ENCODE measurements around the gene MCC. TPM values are rescaled to one million over a fixed set of nuclear protein-coding genes. Genes with fewer than 3 reads are reported as not detected.

MCC gene
- total RNA-seq, 1 experiment from 2014 or later: 23.5 TPM

DNA sequence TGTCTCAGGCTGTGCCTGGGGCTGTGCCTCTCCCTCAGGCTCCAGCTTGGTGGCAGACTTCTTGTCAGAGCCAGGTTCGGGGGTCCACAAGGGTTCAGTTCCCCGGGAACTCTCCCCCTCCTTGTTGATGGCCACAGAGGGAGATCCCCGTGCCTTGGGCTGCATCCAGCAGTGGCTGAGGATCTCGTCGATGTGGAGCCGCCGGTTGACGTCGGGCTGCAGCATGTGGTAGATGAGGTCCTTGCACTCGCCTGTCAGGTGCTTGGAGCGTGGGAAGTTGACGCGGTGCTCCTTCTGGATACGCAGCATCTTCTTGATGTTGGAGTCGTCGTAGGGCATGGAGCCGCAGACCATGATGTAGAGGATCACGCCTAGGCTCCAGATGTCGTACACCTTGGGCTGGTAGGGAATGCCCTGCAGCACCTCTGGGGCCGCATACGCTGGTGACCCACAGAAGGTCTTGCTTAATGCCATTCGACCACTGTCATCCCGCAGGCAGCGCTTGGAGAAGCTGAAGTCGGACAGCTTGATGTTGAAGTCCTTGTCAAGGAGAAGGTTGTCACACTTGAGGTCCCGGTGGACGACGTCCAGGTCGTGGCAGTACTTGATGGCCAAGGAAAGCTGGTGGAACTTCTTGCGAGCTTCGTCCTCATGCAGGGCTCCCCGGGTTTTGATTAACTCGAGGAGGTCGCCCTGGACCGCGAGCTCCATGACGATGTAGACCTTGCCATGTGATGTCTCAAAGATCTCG lies 54.2 kb downstream of the MCC start (continued):
- TF ChIP-seq, protein P1, sequence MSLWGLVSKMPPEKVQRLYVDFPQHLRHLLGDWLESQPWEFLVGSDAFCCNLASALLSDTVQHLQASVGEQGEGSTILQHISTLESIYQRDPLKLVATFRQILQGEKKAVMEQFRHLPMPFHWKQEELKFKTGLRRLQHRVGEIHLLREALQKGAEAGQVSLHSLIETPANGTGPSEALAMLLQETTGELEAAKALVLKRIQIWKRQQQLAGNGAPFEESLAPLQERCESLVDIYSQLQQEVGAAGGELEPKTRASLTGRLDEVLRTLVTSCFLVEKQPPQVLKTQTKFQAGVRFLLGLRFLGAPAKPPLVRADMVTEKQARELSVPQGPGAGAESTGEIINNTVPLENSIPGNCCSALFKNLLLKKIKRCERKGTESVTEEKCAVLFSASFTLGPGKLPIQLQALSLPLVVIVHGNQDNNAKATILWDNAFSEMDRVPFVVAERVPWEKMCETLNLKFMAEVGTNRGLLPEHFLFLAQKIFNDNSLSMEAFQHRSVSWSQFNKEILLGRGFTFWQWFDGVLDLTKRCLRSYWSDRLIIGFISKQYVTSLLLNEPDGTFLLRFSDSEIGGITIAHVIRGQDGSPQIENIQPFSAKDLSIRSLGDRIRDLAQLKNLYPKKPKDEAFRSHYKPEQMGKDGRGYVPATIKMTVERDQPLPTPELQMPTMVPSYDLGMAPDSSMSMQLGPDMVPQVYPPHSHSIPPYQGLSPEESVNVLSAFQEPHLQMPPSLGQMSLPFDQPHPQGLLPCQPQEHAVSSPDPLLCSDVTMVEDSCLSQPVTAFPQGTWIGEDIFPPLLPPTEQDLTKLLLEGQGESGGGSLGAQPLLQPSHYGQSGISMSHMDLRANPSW (CRISPR knock-in tag; conservative IDR thresholded peaks at IDR 0.05; ENCODE audit: low read depth): no peak
- TF ChIP-seq, protein P2, sequence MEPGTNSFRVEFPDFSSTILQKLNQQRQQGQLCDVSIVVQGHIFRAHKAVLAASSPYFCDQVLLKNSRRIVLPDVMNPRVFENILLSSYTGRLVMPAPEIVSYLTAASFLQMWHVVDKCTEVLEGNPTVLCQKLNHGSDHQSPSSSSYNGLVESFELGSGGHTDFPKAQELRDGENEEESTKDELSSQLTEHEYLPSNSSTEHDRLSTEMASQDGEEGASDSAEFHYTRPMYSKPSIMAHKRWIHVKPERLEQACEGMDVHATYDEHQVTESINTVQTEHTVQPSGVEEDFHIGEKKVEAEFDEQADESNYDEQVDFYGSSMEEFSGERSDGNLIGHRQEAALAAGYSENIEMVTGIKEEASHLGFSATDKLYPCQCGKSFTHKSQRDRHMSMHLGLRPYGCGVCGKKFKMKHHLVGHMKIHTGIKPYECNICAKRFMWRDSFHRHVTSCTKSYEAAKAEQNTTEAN (CRISPR knock-in tag; IDR thresholded peaks at IDR 0.05): no peak

DNA sequence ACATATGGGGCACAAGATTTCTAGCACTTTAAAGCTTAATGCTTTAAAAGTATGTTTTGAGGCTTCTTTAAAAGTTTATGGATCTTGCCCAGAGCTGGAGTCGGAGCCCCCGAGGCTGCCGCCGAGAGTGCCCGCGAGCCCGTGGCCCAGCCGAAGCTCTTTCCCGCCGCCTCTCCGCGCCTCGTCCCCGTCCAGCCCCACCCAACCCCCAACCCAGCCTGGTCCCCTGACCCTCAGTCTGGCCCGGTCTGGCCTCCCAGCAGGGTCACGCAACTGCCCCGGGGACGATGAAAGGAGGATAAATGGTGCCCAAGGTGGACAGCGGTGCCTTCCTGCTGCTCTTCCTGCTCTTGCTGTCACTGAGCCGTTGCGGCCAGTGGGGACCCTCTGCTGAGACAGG lies 55.2 kb downstream of the MCC start:
- no peaks in the 10 kb centered on the region for H3K9me3 Mint-ChIP-seq
- H3K4me1 Mint-ChIP-seq: no peaks in the 10 kb centered on the region
- no peak overlapping the region for H3K27ac Mint-ChIP-seq
- DNase-seq (ENCODE audit: low spot score) (no peak), ATAC-seq (no peak)
- no peak for TF ChIP-seq ELF4 (CRISPR knock-in tag; IDR thresholded peaks at IDR 0.05; ENCODE audit: low read depth)
- no peaks in the 10 kb centered on the region for H3K36me3 Mint-ChIP-seq
- H3K4me3 Mint-ChIP-seq: no peak overlapping the region
- POLR2A ChIA-PET: no interaction called here
- H3K27me3 Mint-ChIP-seq (ENCODE audit: low read depth): no peaks in the 10 kb centered on the region
- CTCF ChIA-PET: interaction anchor here (1.7 kb wide), 1 partner anchor 97 kb away, joined by 4 read pairs; no protein-coding TSS in a partner anchor

DNA sequence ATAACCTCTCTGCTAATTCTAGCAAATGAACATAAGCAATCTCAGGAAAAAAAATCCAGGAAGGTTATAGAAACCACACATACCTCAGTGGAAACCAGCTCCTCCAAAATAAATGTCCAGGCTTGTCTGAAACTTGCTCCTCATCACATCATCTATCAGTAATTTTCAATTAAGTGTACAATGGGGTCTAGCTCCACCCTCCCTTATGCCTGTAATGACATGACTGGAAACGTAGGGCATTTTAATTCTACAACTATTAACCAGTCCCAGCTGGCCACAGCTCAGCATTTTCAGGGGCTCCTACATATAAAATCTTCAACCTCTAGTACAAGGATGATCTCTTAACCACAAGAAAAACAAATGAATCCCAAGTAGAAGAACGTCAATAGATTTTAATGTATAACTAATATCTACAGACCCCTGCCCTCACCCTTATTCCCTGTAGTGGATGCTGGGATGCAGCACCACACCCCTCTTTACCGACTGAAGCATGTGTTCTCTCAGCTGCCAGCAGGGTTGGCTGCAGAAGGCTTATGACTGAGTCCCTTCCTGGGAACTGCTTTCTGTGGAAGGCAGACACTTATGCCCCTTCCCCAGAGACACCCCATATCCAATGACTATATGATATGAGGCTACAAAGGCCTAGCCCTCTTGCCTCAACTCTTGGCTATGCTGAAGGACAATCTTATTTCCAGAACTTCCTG lies 60.2 kb downstream of the MCC start:
- Mint-ChIP-seq H3K27ac (no peak overlapping the region), H3K4me3 (no peak overlapping the region), H3K36me3 (no peaks in the 10 kb centered on the region), H3K4me1 (no peaks in the 10 kb centered on the region), H3K27me3 (ENCODE audit: low read depth) (no peaks in the 10 kb centered on the region), H3K9me3 (no peaks in the 10 kb centered on the region)
- ATAC-seq (peak; percentile 84), DNase-seq (ENCODE audit: low spot score) (no peak)
- ChIA-PET POLR2A (no interaction called here), CTCF (interaction anchor here (1.1 to 1.2 kb wide), 2 partner anchors 178 to 184 kb away, joined by 3 to 4 read pairs; no protein-coding TSS in a partner anchor)
- no peak for TF ChIP-seq SMAD3 (CRISPR knock-in tag; IDR thresholded peaks at IDR 0.05; ENCODE audit: borderline replicate concordance)
- TF ChIP-seq CREM (CRISPR knock-in tag; IDR thresholded peaks at IDR 0.05): no peak
- TF ChIP-seq, protein P3, sequence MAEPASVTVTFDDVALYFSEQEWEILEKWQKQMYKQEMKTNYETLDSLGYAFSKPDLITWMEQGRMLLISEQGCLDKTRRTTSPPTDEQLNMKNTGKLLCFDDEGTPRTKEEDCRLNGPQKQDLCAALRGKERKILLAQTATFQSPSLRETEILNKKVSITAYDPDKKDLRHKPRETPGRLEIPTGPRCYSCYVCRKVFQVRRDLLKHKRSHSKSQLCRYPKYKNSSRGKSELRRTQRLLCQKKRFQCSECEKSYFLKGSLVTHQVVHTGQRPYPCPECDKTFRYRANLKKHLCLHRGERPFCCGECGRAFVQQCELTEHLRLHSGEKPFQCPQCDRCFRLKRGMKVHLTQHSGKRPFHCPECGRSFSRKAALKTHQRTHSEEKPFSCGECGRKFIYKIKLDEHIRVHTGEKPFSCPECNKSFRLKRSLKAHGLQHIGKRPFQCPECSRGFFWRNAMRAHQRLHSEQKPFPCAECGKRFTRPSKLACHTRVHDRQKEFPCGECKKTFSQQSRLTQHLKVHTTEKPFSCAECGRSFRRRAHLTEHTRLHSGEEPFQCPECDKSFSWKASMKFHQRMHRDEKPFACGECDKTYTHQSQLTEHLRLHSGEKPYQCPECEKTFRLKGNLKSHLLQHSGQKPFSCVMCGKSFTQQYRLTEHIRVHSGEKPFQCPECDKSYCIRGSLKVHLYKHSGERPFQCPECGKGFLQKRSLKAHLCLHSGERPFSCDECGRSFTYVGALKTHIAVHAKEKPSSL (CRISPR knock-in tag; conservative IDR thresholded peaks at IDR 0.05): no peak

DNA sequence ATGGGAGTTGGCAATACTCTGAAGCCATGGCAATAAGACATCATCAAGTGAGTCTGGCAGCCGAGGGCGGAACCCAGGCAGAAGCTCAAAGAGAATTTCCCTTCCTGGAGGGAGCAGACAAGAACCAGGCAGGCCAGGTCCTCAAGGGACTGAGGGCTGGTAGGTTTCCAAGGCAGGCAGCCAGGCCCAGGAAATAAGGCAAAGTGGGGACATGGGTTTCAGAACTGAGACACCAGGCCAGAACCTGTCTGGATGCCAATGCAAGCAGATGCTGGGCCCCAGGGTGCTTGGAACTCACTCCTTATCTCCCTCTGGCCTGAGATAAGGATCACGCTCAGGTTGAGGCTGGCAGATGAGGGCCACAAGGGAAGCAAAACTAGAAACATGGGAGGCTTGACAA lies 62.3 kb downstream of the MCC start:
- Mint-ChIP-seq H3K27ac (no peak overlapping the region), H3K4me3 (no peak overlapping the region), H3K36me3 (no peaks in the 10 kb centered on the region), H3K9me3 (no peaks in the 10 kb centered on the region), H3K27me3 (ENCODE audit: low read depth) (no peaks in the 10 kb centered on the region), H3K4me1 (no peaks in the 10 kb centered on the region)
- DNase-seq (ENCODE audit: low spot score) (no peak), ATAC-seq (no peak)
- POLR2A ChIA-PET: no interaction called here
- CTCF ChIA-PET: no interaction called here
- TF ChIP-seq ESRRA (CRISPR knock-in tag; IDR thresholded peaks at IDR 0.05; ENCODE audit: borderline replicate concordance) (no peak), FOXP1 (CRISPR knock-in tag; IDR thresholded peaks at IDR 0.05; ENCODE audit: borderline replicate concordance) (no peak), SMAD3 (CRISPR knock-in tag; IDR thresholded peaks at IDR 0.05; ENCODE audit: borderline replicate concordance) (no peak), EMX1 (CRISPR knock-in tag; IDR thresholded peaks at IDR 0.05) (no peak)
- TF ChIP-seq, protein P4, sequence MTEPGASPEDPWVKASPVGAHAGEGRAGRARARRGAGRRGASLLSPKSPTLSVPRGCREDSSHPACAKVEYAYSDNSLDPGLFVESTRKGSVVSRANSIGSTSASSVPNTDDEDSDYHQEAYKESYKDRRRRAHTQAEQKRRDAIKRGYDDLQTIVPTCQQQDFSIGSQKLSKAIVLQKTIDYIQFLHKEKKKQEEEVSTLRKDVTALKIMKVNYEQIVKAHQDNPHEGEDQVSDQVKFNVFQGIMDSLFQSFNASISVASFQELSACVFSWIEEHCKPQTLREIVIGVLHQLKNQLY (CRISPR knock-in tag; IDR thresholded peaks at IDR 0.05): no peak
- TF ChIP-seq, protein P5, sequence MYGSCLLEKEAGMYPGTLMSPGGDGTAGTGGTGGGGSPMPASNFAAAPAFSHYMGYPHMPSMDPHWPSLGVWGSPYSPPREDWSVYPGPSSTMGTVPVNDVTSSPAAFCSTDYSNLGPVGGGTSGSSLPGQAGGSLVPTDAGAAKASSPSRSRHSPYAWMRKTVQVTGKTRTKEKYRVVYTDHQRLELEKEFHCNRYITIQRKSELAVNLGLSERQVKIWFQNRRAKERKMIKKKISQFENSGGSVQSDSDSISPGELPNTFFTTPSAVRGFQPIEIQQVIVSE (CRISPR knock-in tag; IDR thresholded peaks at IDR 0.05; ENCODE audit: borderline replicate concordance): no peak
- TF ChIP-seq, protein P6, sequence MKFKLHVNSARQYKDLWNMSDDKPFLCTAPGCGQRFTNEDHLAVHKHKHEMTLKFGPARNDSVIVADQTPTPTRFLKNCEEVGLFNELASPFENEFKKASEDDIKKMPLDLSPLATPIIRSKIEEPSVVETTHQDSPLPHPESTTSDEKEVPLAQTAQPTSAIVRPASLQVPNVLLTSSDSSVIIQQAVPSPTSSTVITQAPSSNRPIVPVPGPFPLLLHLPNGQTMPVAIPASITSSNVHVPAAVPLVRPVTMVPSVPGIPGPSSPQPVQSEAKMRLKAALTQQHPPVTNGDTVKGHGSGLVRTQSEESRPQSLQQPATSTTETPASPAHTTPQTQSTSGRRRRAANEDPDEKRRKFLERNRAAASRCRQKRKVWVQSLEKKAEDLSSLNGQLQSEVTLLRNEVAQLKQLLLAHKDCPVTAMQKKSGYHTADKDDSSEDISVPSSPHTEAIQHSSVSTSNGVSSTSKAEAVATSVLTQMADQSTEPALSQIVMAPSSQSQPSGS (CRISPR knock-in tag; IDR thresholded peaks at IDR 0.05; ENCODE audit: borderline replicate concordance, low read depth): no peak
- TF ChIP-seq, protein P7, sequence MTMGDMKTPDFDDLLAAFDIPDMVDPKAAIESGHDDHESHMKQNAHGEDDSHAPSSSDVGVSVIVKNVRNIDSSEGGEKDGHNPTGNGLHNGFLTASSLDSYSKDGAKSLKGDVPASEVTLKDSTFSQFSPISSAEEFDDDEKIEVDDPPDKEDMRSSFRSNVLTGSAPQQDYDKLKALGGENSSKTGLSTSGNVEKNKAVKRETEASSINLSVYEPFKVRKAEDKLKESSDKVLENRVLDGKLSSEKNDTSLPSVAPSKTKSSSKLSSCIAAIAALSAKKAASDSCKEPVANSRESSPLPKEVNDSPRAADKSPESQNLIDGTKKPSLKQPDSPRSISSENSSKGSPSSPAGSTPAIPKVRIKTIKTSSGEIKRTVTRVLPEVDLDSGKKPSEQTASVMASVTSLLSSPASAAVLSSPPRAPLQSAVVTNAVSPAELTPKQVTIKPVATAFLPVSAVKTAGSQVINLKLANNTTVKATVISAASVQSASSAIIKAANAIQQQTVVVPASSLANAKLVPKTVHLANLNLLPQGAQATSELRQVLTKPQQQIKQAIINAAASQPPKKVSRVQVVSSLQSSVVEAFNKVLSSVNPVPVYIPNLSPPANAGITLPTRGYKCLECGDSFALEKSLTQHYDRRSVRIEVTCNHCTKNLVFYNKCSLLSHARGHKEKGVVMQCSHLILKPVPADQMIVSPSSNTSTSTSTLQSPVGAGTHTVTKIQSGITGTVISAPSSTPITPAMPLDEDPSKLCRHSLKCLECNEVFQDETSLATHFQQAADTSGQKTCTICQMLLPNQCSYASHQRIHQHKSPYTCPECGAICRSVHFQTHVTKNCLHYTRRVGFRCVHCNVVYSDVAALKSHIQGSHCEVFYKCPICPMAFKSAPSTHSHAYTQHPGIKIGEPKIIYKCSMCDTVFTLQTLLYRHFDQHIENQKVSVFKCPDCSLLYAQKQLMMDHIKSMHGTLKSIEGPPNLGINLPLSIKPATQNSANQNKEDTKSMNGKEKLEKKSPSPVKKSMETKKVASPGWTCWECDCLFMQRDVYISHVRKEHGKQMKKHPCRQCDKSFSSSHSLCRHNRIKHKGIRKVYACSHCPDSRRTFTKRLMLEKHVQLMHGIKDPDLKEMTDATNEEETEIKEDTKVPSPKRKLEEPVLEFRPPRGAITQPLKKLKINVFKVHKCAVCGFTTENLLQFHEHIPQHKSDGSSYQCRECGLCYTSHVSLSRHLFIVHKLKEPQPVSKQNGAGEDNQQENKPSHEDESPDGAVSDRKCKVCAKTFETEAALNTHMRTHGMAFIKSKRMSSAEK (CRISPR knock-in tag; IDR thresholded peaks at IDR 0.05; ENCODE audit: borderline replicate concordance): no peak
